Measurements from ENCODE around the gene LSP1.

DNA sequence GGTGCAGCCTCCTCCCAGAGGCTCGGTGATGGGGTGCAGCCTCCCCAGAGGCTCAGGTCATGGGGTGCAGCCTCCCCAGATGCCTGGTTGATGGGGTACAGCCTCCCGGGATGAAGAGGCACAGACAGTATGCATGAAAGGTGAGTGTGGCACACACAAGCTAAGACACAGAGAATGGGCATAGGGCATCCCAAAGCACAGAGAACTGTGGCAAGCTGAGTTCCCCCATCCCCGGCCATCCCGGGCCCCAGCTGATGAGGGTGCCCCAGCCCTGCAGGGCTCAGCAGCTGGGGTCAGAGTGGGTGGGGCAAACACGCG is 22.9 kb upstream of the LSP1 start:
- TF ChIP-seq TAF1 (IDR thresholded peaks at IDR 0.05; ENCODE audit: low read depth): no peak
- TF ChIP-seq, protein P1, sequence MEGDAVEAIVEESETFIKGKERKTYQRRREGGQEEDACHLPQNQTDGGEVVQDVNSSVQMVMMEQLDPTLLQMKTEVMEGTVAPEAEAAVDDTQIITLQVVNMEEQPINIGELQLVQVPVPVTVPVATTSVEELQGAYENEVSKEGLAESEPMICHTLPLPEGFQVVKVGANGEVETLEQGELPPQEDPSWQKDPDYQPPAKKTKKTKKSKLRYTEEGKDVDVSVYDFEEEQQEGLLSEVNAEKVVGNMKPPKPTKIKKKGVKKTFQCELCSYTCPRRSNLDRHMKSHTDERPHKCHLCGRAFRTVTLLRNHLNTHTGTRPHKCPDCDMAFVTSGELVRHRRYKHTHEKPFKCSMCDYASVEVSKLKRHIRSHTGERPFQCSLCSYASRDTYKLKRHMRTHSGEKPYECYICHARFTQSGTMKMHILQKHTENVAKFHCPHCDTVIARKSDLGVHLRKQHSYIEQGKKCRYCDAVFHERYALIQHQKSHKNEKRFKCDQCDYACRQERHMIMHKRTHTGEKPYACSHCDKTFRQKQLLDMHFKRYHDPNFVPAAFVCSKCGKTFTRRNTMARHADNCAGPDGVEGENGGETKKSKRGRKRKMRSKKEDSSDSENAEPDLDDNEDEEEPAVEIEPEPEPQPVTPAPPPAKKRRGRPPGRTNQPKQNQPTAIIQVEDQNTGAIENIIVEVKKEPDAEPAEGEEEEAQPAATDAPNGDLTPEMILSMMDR (IDR thresholded peaks at IDR 0.05; ENCODE audit: poor library complexity, severe bottlenecking): no peak
- TF ChIP-seq EZH2 (IDR thresholded peaks at IDR 0.05; ENCODE audit: borderline replicate concordance, insufficient read depth, low read length, poor library complexity, severe bottlenecking): no peak
- no peak for TF ChIP-seq MXI1 (conservative IDR thresholded peaks at IDR 0.05; ENCODE audit: poor library complexity, severe bottlenecking)
- TF ChIP-seq RAD21 (conservative IDR thresholded peaks at IDR 0.05): no peak
- TF ChIP-seq POLR2AphosphoS5 (IDR thresholded peaks at IDR 0.05): no peak
- TF ChIP-seq, protein P2, sequence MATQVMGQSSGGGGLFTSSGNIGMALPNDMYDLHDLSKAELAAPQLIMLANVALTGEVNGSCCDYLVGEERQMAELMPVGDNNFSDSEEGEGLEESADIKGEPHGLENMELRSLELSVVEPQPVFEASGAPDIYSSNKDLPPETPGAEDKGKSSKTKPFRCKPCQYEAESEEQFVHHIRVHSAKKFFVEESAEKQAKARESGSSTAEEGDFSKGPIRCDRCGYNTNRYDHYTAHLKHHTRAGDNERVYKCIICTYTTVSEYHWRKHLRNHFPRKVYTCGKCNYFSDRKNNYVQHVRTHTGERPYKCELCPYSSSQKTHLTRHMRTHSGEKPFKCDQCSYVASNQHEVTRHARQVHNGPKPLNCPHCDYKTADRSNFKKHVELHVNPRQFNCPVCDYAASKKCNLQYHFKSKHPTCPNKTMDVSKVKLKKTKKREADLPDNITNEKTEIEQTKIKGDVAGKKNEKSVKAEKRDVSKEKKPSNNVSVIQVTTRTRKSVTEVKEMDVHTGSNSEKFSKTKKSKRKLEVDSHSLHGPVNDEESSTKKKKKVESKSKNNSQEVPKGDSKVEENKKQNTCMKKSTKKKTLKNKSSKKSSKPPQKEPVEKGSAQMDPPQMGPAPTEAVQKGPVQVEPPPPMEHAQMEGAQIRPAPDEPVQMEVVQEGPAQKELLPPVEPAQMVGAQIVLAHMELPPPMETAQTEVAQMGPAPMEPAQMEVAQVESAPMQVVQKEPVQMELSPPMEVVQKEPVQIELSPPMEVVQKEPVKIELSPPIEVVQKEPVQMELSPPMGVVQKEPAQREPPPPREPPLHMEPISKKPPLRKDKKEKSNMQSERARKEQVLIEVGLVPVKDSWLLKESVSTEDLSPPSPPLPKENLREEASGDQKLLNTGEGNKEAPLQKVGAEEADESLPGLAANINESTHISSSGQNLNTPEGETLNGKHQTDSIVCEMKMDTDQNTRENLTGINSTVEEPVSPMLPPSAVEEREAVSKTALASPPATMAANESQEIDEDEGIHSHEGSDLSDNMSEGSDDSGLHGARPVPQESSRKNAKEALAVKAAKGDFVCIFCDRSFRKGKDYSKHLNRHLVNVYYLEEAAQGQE (IDR thresholded peaks at IDR 0.05; ENCODE audit: borderline replicate concordance): no peak
- no peak for TF ChIP-seq EP300 (conservative IDR thresholded peaks at IDR 0.05; ENCODE audit: poor library complexity, severe bottlenecking)

All from neural cell (in vitro differentiated cells).